HepG2 (cell line): ENCODE measurements around the gene OR4C45. TPM values are rescaled to one million over a fixed set of nuclear protein-coding genes. Genes with fewer than 3 reads are reported as not detected.
A peak's percentile ranks its signal among the peaks of the same experiment; 100 is the strongest.

Experiments used
- ATAC-seq: fragments of 200-7000 bp; cut with Tn5 transposase; 3 replicates; pipeline ENCODE4 v1.9.1; 2020; ENCODE audit warnings: mild to moderate bottlenecking, moderate library complexity
- BruUV-seq: library from RNA; stranded (reverse); fragments of 400-500 nt; replicated peaks from 2 replicates; lab custom pipeline; 2021; lab: Mats Ljungman, UMichigan
- CTCF ChIA-PET: fragments of 300-600 bp; formaldehyde crosslinking; extraction: SDS; loops from one replicate; lab custom pipeline; 2021; ENCODE audit warnings: low total read pairs, inconsistent platforms, low intra/inter-chr PET ratio; lab: Yijun Ruan, JAX
- POLR2A ChIA-PET: fragments of 350-600 bp; sonication (Branson Sonifier 250); formaldehyde crosslinking; loops from one replicate; lab custom pipeline; 2020; ENCODE audit warnings: antibody characterized with exemption, inconsistent platforms; lab: Yijun Ruan, JAX
- DNase-seq: peaks from one replicate; pipeline ENCODE4 v3.0.0-alpha.2; 2015; ENCODE audit warnings: low spot score
- FAIRE-seq: peaks from 3 replicates; lab custom pipeline; 2011; peaks lifted over from hg19 to GRCh38; lab: Jason Lieb, UNC
- H2AFZ ChIP-seq: one replicate; pipeline ENCODE4 v1.6.1; 2011; ENCODE audit warnings: low read length, inconsistent platforms
- H3K27ac ChIP-seq: fragments of 300-600 bp; 3 replicates; pipeline ENCODE4 v1.8.0; 2011; ENCODE audit warnings: mixed run types, mild to moderate bottlenecking, mixed read lengths, low read length, inconsistent platforms; ENCODE audit not compliant: insufficient read depth; ENCODE audit errors: extremely low read length
- H3K27me3 ChIP-seq, 2 experiments: fragments of 200-600 bp in 1 of 2; 2 replicates in 1 of 2; 3 replicates in 1 of 2; pipeline versions ENCODE4 v1.6.0 to v1.8.0; 2011; ENCODE audit warnings: low read length in 2 of 2, mild to moderate bottlenecking in 2 of 2, moderate library complexity in 2 of 2, inconsistent platforms in 1 of 2; ENCODE audit not compliant: insufficient read depth in 2 of 2, control insufficient read depth in 1 of 2
- H3K36me3 ChIP-seq, 2 experiments: fragments of 200-600 bp in 1 of 2; replicated peaks in 1 of 2; 2 replicates in 1 of 2; 3 replicates in 1 of 2; pipeline versions ENCODE4 v1.5.1 to v1.8.0; 2011; ENCODE audit warnings: low read length in 2 of 2, inconsistent platforms in 1 of 2; ENCODE audit not compliant: insufficient read depth in 2 of 2, control insufficient read depth in 1 of 2
- H3K4me1 ChIP-seq: 2 replicates; pipeline ENCODE4 v1.5.1; 2012; ENCODE audit warnings: low read length, inconsistent platforms; ENCODE audit not compliant: insufficient read depth
- H3K4me2 ChIP-seq: 2 replicates; pipeline ENCODE4 v1.6.0; 2011; ENCODE audit warnings: low read depth, low read length, inconsistent platforms
- H3K4me3 ChIP-seq, 3 experiments: fragments of 200-600 bp in 1 of 3; sonication (generic), shearing (Covaris generic) in 1 of 3; replicated peaks in 1 of 3; 2 replicates each; pipeline ENCODE4 v1.5.1; 2011 to 2016; ENCODE audit warnings: low read length in 3 of 3, inconsistent platforms in 2 of 3, low read depth in 2 of 3, mild to moderate bottlenecking in 2 of 3, control low read depth in 1 of 3, mixed read lengths in 1 of 3; ENCODE audit not compliant: insufficient read depth in 1 of 3
- H3K79me2 ChIP-seq: one replicate; pipeline ENCODE4 v1.6.1; 2011; ENCODE audit warnings: low read length, inconsistent platforms; ENCODE audit not compliant: insufficient read depth
- H3K9ac ChIP-seq: 2 replicates; pipeline ENCODE4 v1.6.0; 2011; ENCODE audit warnings: mild to moderate bottlenecking, low read depth, low read length, inconsistent platforms; ENCODE audit not compliant: insufficient read depth
- H3K9me3 ChIP-seq: 2 replicates; pipeline ENCODE4 v1.5.1; 2012; ENCODE audit warnings: mild to moderate bottlenecking, low read length
- H4K20me1 ChIP-seq: 2 replicates; pipeline ENCODE4 v1.6.0; 2011; ENCODE audit warnings: inconsistent platforms, mild to moderate bottlenecking, low read length, moderate library complexity; ENCODE audit not compliant: insufficient read depth
- CTCF ChIP-seq: sonication (generic); formaldehyde crosslinking; IDR thresholded peaks from 2 replicates; pipeline ENCODE4 v1.5.0; 2020; ENCODE audit warnings: mild to moderate bottlenecking, missing genetic modification reagents, moderate library complexity
- GABPB1 ChIP-seq: IDR thresholded peaks from 2 replicates; pipeline ENCODE4 v1.6.1; 2016; ENCODE audit warnings: mild to moderate bottlenecking, missing genetic modification reagents, moderate library complexity, missing compliant biosample characterization
- GLMP ChIP-seq: sonication (generic); formaldehyde crosslinking; IDR thresholded peaks from 2 replicates; pipeline ENCODE4 v1.9.0; 2021; ENCODE audit warnings: missing genetic modification reagents, mild to moderate bottlenecking, borderline replicate concordance
- HNRNPL ChIP-seq: fragments of 200-400 bp; formaldehyde crosslinking; IDR thresholded peaks from 2 replicates; pipeline ENCODE4 v1.6.1; 2017; ENCODE audit warnings: mild to moderate bottlenecking, low read depth, low read length
- LCORL ChIP-seq, 2 experiments: fragments of 450-650 bp in 1 of 2; sonication (generic) in 1 of 2; formaldehyde crosslinking in 1 of 2; IDR thresholded peaks; 2 replicates each; pipeline versions ENCODE4 v1.5.0 to v1.6.1; 2017 to 2020; ENCODE audit warnings: antibody characterized with exemption in 1 of 2, missing genetic modification reagents in 1 of 2
- MAX ChIP-seq: IDR thresholded peaks from 2 replicates; pipeline ENCODE4 v1.6.1; 2012; ENCODE audit warnings: inconsistent platforms
- NFIC ChIP-seq: IDR thresholded peaks from 2 replicates; pipeline ENCODE4 v1.6.1; 2012; ENCODE audit warnings: mild to moderate bottlenecking, low read length, inconsistent platforms
- RAD21 ChIP-seq: fragments of 450-650 bp; formaldehyde crosslinking; IDR thresholded peaks from 2 replicates; pipeline ENCODE4 v1.5.0; 2020; ENCODE audit warnings: mild to moderate bottlenecking
- SMC3 ChIP-seq: IDR thresholded peaks from 2 replicates; pipeline ENCODE4 v1.6.1; 2011; ENCODE audit warnings: low read length, improper control_type of control experiment
- STAG1 ChIP-seq: sonication (generic); formaldehyde crosslinking; IDR thresholded peaks from 2 replicates; pipeline ENCODE4 v1.4.0; 2020; ENCODE audit warnings: missing genetic modification reagents
- ZNF160 ChIP-seq: sonication (generic); formaldehyde crosslinking; IDR thresholded peaks from 2 replicates; pipeline ENCODE4 v1.8.0; 2022; ENCODE audit warnings: mild to moderate bottlenecking, inconsistent platforms, missing genetic modification reagents
- ZNF841 ChIP-seq: sonication (generic); formaldehyde crosslinking; IDR thresholded peaks from 2 replicates; pipeline ENCODE4 v1.8.1; 2023; ENCODE audit warnings: missing genetic modification reagents, borderline replicate concordance
- WGBS: methylation state at CpG from one replicate; pipeline ENCODE4 v1.1.6; 2017; ENCODE audit warnings: low lambda C conversion rate; 5-methylcytosine and 5-hydroxymethylcytosine counted together
- in situ Hi-C: cut with HindIII; loops from 2 replicates; pipeline ENCODE4 v1.10.0; 2017; ENCODE audit warnings: low pct_unique_long_range_greater_than_20kb; ENCODE audit not compliant: extremely low pct_ligation_motif_present
- intact Hi-C: fragments of 100-400 bp; cut with micrococcal nuclease; formaldehyde crosslinking; loops from one replicate; pipeline ENCODE4 v1.10.0; 2022; ENCODE audit not compliant: unreplicated experiment
- polyA plus RNA-seq, 8 experiments: library from polyadenylated mRNA; depleted of rRNA in 3 of 8; stranded (reverse) in 7 of 8; unstranded in 1 of 8; fragments of >200 nt; fragmentation: Illumina TruSeq in 4 of 8; extraction: Trizol in 4 of 8; gene quantifications; 2 replicates each; pipeline versions ENCODE4 v1.2.1 to v1.2.3, GENCODE V29; 2011 to 2016; ENCODE audit warnings: low read depth in 4 of 8, missing spikeins in 1 of 8, mixed read lengths in 1 of 8; ENCODE audit not compliant: insufficient read depth in 1 of 8
- total RNA-seq, 5 experiments: library from RNA; depleted of rRNA; stranded (reverse); fragments of >200 nt; fragmentation: Illumina TruSeq; extraction: Trizol; gene quantifications; 2 replicates each; pipeline ENCODE4 v1.2.3, GENCODE V29; 2016; ENCODE audit warnings: low read depth in 1 of 5

OR4C45 gene
- total and polyA plus RNA-seq, 2 of the 13 experiments (the other 11 are each of a cell fraction or from before 2014, with no cell fraction given): not detected

GRCh38 chr11:49995565-49995964 is 37.1 kb upstream of the OR4C45 start:
- Histone ChIP-seq H3K9ac (no peak overlapping the region), H3K4me3 (no peak overlapping the region), H3K27me3 (no peaks in the 10 kb centered on the region), H3K27ac (no peak overlapping the region), H3K4me1 (no peaks in the 10 kb centered on the region), H3K36me3 (no peaks in the 10 kb centered on the region), H3K79me2 (no peaks in the 10 kb centered on the region), H4K20me1 (no peaks in the 10 kb centered on the region), H2AFZ (no peak overlapping the region), H3K4me2 (no peak overlapping the region), H3K9me3 (peaks cover 2% of the 10 kb centered on the region; the same call in 1 of the 2 replicates)
- DNase-seq: peak; percentile 73
- in situ Hi-C loops (no loop called here), intact Hi-C loops (loop anchor here (5.0 to 10.0 kb wide), 2 partner anchors 471 to 1878 kb away; no protein-coding TSS in a partner anchor)
- 3% methylated on average over 6 of the region's 6 CpGs for WGBS
- peak; percentile 76 for FAIRE-seq
- ATAC-seq: peak; percentile 89
- BruUV-seq: no TSS peak
- ChIA-PET CTCF (interaction anchor here (1.2 to 1.9 kb wide), 2 partner anchors 766 to 1687 kb away, joined by 3 to 6 read pairs; no protein-coding TSS in a partner anchor), POLR2A (no interaction called here)
- TF ChIP-seq ZNF160 (CRISPR knock-in tag) (no peak), LCORL (IDR thresholded peaks at IDR 0.05) (peak; percentile 83), LCORL (CRISPR knock-in tag; IDR thresholded peaks at IDR 0.05) (no peak), RAD21 (CRISPR knock-in tag) (peak; percentile 52), MAX (peak; percentile 37; the same call in 1 of the 2 replicates), CTCF (peak; percentile 76), STAG1 (CRISPR knock-in tag) (peak; percentile 69), HNRNPL (no peak), SMC3 (peak; percentile 45), ZNF841 (CRISPR knock-in tag) (no peak), NFIC (peak; percentile 69; the same call in 1 of the 2 replicates), GABPB1 (CRISPR knock-in tag) (no peak), GLMP (CRISPR knock-in tag) (no peak)
- TF ChIP-seq, all 625 proteins: peak for 7
